Retina (tissue), 1 donor: ENCODE results near the gene TSPAN8.
"Not testable (repeated sequence)": the region's sequence is repeated elsewhere in the genome, so short reads cannot be mapped to it uniquely, and the experiment has no call there.

Experiments used
- DNase-seq: peaks from one replicate; pipeline ENCODE4 v3.0.0-alpha.2; 2016

The TSPAN8 gene

GRCh38 chr12:71157601-71158233, at the start of gene TSPAN8:
TSPAN8 (minus strand) TSS chr12:71157999; CDS start chr12:71157678, 321 bp downstream.
- DNase-seq = no peak

GRCh38 chr12:71201136-71201679, 43.4 kb upstream of the TSPAN8 start:
- no peak for DNase-seq

GRCh38 chr12:71200706-71201105, 42.9 kb upstream of the TSPAN8 start:
- DNase-seq = no peak

- no peak for DNase-seq
Measured at GRCh38 chr12:71197460-71197859, 39.7 kb upstream of the TSPAN8 start.

GRCh38 chr12:71195338-71195896, 37.6 kb upstream of the TSPAN8 start:
- no peak for DNase-seq

GRCh38 chr12:71194657-71195056, 36.9 kb upstream of the TSPAN8 start:
- no peak for DNase-seq

GRCh38 chr12:71193041-71193440, 35.2 kb upstream of the TSPAN8 start:
- no peak for DNase-seq

- no peak for DNase-seq
Measured at GRCh38 chr12:71191509-71192196, 33.9 kb upstream of the TSPAN8 start.

GRCh38 chr12:71190822-71191221, 33.0 kb upstream of the TSPAN8 start:
- DNase-seq = no peak

- DNase-seq = no peak
Measured at GRCh38 chr12:71187379-71187778, 29.6 kb upstream of the TSPAN8 start.

- DNase-seq = no peak
Measured at GRCh38 chr12:71186571-71187288, 28.9 kb upstream of the TSPAN8 start.

GRCh38 chr12:71183846-71184245, 26.0 kb upstream of the TSPAN8 start:
- DNase-seq = no peak

GRCh38 chr12:71183018-71183417, 25.2 kb upstream of the TSPAN8 start:
- no peak for DNase-seq

- no peak for DNase-seq
Measured at GRCh38 chr12:71178162-71178561, 20.4 kb upstream of the TSPAN8 start.

- DNase-seq = no peak
Measured at GRCh38 chr12:71174825-71175224, 17.0 kb upstream of the TSPAN8 start.

- DNase-seq = no peak
Measured at GRCh38 chr12:71174146-71174545, 16.3 kb upstream of the TSPAN8 start.

GRCh38 chr12:71170456-71170855, 12.7 kb upstream of the TSPAN8 start:
- DNase-seq = no peak

- DNase-seq = no peak
Measured at GRCh38 chr12:71169286-71169685, 11.5 kb upstream of the TSPAN8 start.

- no peak for DNase-seq
Measured at GRCh38 chr12:71166862-71167496, 9.2 kb upstream of the TSPAN8 start.

GRCh38 chr12:71166280-71166679, 8.5 kb upstream of the TSPAN8 start:
- no peak for DNase-seq

- not testable (repeated sequence) for DNase-seq
Measured at GRCh38 chr12:71165780-71166179, 8.0 kb upstream of the TSPAN8 start.

GRCh38 chr12:71164568-71165197, 6.9 kb upstream of the TSPAN8 start:
- no peak for DNase-seq
